CD14-positive monocyte (primary cell): Measurements from ENCODE around the gene LBHD2. TPM values are rescaled to one million over a fixed set of nuclear protein-coding genes. Genes with fewer than 3 reads are reported as not detected.

Source experiments
- DNase-seq, 3 donors: peaks; one replicate each; pipeline ENCODE4 v3.0.0-alpha.2; 2011 to 2022
- H2AFZ ChIP-seq: 2 replicates; pipeline ENCODE4 v1.6.0; 2012; ENCODE audit warnings: mild to moderate bottlenecking, low read depth, low read length, inconsistent platforms; ENCODE audit not compliant: insufficient read depth, poor library complexity, severe bottlenecking
- H3K27ac ChIP-seq, 2 donors: 1 replicate in 1 of 2; 2 replicates in 1 of 2; pipeline ENCODE4 v1.5.1; 2012 to 2013; ENCODE audit warnings: low read length in 2 of 2, control low read depth in 1 of 2, inconsistent platforms in 1 of 2, low read depth in 1 of 2, mild to moderate bottlenecking in 1 of 2
- H3K27me3 ChIP-seq, 2 donors: one replicate each; pipeline versions ENCODE4 v1.6.0 to v1.6.1; 2011 to 2013; ENCODE audit warnings: low read length in 2 of 2; ENCODE audit not compliant: control insufficient read depth in 2 of 2, insufficient read depth in 2 of 2
- H3K36me3 ChIP-seq, 2 donors: replicated peaks in 1 of 2; 1 replicate in 1 of 2; 2 replicates in 1 of 2; pipeline versions ENCODE4 v1.5.1 to v1.6.1; 2012 to 2013; ENCODE audit warnings: low read length in 2 of 2, control low read depth in 1 of 2, inconsistent platforms in 1 of 2, mild to moderate bottlenecking in 1 of 2; ENCODE audit not compliant: insufficient read depth in 2 of 2, control insufficient read depth in 1 of 2
- H3K4me1 ChIP-seq, 2 donors: 1 replicate in 1 of 2; 2 replicates in 1 of 2; pipeline versions ENCODE4 v1.5.1 to v1.6.1; 2012 to 2013; ENCODE audit warnings: low read length in 2 of 2, control low read depth in 1 of 2, inconsistent platforms in 1 of 2, mild to moderate bottlenecking in 1 of 2, moderate library complexity in 1 of 2; ENCODE audit not compliant: insufficient read depth in 2 of 2, control insufficient read depth in 1 of 2
- H3K4me2 ChIP-seq: replicated peaks from 2 replicates; pipeline ENCODE3; 2012; ENCODE audit warnings: low read length, moderate library complexity, mild to moderate bottlenecking; ENCODE audit not compliant: poor library complexity, severe bottlenecking; ENCODE audit errors: extremely low read depth
- H3K4me3 ChIP-seq, 3 experiments: fragments of 200-600 bp in 1 of 3; sonication (generic) in 1 of 3; replicated peaks in 1 of 3; 1 replicate in 2 of 3; 2 replicates in 1 of 3; pipeline ENCODE4 v1.5.1; 2011 to 2013; ENCODE audit warnings: low read length in 3 of 3, mild to moderate bottlenecking in 3 of 3, control low read depth in 2 of 3, low read depth in 2 of 3, inconsistent platforms in 1 of 3, moderate library complexity in 1 of 3
- H3K79me2 ChIP-seq: 2 replicates; pipeline ENCODE4 v1.6.0; 2012; ENCODE audit warnings: mild to moderate bottlenecking, control low read depth, inconsistent platforms, low read length, moderate library complexity; ENCODE audit not compliant: insufficient read depth
- H3K9ac ChIP-seq: 2 replicates; pipeline ENCODE4 v1.6.0; 2017; ENCODE audit warnings: low read length, mild to moderate bottlenecking; ENCODE audit not compliant: insufficient read depth, poor library complexity, severe bottlenecking
- H3K9me3 ChIP-seq, 2 donors: replicated peaks in 1 of 2; 1 replicate in 1 of 2; 2 replicates in 1 of 2; pipeline versions ENCODE4 v1.5.1 to v1.6.1; 2012 to 2013; ENCODE audit warnings: low read length in 2 of 2, control low read depth in 1 of 2; ENCODE audit not compliant: control insufficient read depth in 1 of 2, insufficient read depth in 1 of 2
- H4K20me1 ChIP-seq: 2 replicates; pipeline ENCODE4 v1.6.0; 2012; ENCODE audit warnings: mild to moderate bottlenecking, low read length, control low read depth, moderate library complexity; ENCODE audit not compliant: insufficient read depth
- H3K27ac Mint-ChIP-seq, 7 donors: one replicate each; pipeline ENCODE4 v1.8.0; 2020; ENCODE audit warnings: mild to moderate bottlenecking in 7 of 7, mixed read lengths in 7 of 7, moderate library complexity in 6 of 7, inconsistent platforms in 2 of 7
- H3K27me3 Mint-ChIP-seq, 3 donors: one replicate each; pipeline ENCODE4 v1.8.0; 2021 to 2022; ENCODE audit warnings: low read depth in 3 of 3, mild to moderate bottlenecking in 3 of 3, mixed read lengths in 3 of 3, moderate library complexity in 3 of 3, inconsistent platforms in 1 of 3
- H3K36me3 Mint-ChIP-seq, 2 donors: one replicate each; pipeline ENCODE4 v1.8.0; 2020; ENCODE audit warnings: mixed read lengths in 2 of 2, inconsistent platforms in 1 of 2, mild to moderate bottlenecking in 1 of 2
- H3K4me1 Mint-ChIP-seq: one replicate; pipeline ENCODE4 v1.8.0; 2020; ENCODE audit warnings: mild to moderate bottlenecking, mixed read lengths
- H3K4me3 Mint-ChIP-seq, 2 donors: one replicate each; pipeline ENCODE4 v1.8.0; 2020; ENCODE audit warnings: mild to moderate bottlenecking in 2 of 2, mixed read lengths in 2 of 2, moderate library complexity in 1 of 2
- H3K9me3 Mint-ChIP-seq, 7 donors: one replicate each; pipeline ENCODE4 v1.8.0; 2020 to 2022; ENCODE audit warnings: mixed read lengths in 7 of 7, mild to moderate bottlenecking in 6 of 7, moderate library complexity in 6 of 7, inconsistent platforms in 2 of 7
- WGBS: methylation state at CpG from one replicate; pipeline ENCODE4 v1.1.5; 2013; ENCODE audit warnings: missing lambda C conversion rate; ENCODE audit not compliant: insufficient coverage; 5-methylcytosine and 5-hydroxymethylcytosine counted together
- intact Hi-C, 2 donors: fragments of 100-400 bp; cut with micrococcal nuclease; formaldehyde crosslinking; loops; one replicate each; pipeline versions ENCODE4 v1.15.0 to v1.15.1; 2023
- polyA plus RNA-seq, 3 donors: library from polyadenylated mRNA; depleted of rRNA in 1 of 3; unstranded in 2 of 3; stranded (reverse) in 1 of 3; fragments of 300-500 nt in 2 of 3; fragments of >200 nt in 1 of 3; fragmentation: Illumina TruSeq in 2 of 3; gene quantifications; 1 replicate in 2 of 3; 2 replicates in 1 of 3; pipeline ENCODE4 v1.2.3, GENCODE V29; 2012 to 2021
- TF ChIP-seq, protein P1 (sequence below): fragments of 200-600 bp; IDR thresholded peaks from one replicate; pipeline ENCODE4 v1.8.0; 2022; ENCODE audit warnings: antibody characterized with exemption, mild to moderate bottlenecking

Gene LBHD2
- polyA plus RNA-seq, 3 donors = not detected

DNA sequence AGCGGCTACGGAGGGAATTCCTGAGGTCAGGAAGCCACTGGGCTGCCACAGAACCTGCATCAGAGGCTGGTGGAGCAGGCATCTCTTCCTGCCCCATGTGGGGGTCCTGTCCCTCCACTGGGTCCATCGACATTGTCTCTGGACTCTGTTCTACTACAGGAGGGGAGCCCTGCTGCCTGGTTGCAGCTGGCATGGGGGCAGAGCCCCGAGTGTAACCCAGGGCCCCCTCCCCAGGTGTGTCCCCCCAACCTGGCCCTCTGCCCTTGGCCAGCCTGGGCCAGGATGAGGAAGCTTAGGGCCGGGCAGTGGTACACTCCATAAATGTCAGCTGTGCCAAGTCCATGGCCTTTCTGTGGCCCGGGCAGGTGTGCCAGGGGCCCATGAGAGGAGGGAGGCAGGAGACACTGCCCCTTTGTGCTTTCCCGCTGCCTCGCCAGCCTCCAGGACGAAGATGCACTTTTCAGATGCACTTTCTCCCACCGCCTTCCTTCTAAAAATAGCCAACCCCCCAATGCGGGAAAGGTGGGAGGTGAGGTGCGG is 6.5 kb downstream of the LBHD2 start:
- no peak for DNase-seq
- no peaks in the 10 kb centered on the region for H3K9me3 Mint-ChIP-seq
- Histone ChIP-seq H3K79me2 (no peaks in the 10 kb centered on the region), H3K36me3 (no peaks in the 10 kb centered on the region), H3K27ac (no peak overlapping the region), H2AFZ (no peak overlapping the region), H4K20me1 (no peaks in the 10 kb centered on the region), H3K4me2 (peak overlapping the region; percentile 78), H3K4me1 (peaks cover 19 to 25% of the 10 kb centered on the region in 2 donors), H3K4me3 (no peak overlapping the region), H3K27me3 (peaks cover 0 to 13% of the 10 kb centered on the region in 2 donors), H3K9me3 (no peaks in the 10 kb centered on the region), H3K9ac (no peak overlapping the region)
- H3K27me3 Mint-ChIP-seq = peaks cover 6 to 34% (median 13%) of the 10 kb centered on the region in 3 donors
- H3K36me3 Mint-ChIP-seq = no peaks in the 10 kb centered on the region
- peak overlapping the region in 1 of 7 donors; percentile 45 for H3K27ac Mint-ChIP-seq
- peaks cover 20% of the 10 kb centered on the region for H3K4me1 Mint-ChIP-seq
- intact Hi-C loops = no loop called here
- H3K4me3 Mint-ChIP-seq = peak overlapping the region; percentile 64 to 79
- TF ChIP-seq, protein P1, sequence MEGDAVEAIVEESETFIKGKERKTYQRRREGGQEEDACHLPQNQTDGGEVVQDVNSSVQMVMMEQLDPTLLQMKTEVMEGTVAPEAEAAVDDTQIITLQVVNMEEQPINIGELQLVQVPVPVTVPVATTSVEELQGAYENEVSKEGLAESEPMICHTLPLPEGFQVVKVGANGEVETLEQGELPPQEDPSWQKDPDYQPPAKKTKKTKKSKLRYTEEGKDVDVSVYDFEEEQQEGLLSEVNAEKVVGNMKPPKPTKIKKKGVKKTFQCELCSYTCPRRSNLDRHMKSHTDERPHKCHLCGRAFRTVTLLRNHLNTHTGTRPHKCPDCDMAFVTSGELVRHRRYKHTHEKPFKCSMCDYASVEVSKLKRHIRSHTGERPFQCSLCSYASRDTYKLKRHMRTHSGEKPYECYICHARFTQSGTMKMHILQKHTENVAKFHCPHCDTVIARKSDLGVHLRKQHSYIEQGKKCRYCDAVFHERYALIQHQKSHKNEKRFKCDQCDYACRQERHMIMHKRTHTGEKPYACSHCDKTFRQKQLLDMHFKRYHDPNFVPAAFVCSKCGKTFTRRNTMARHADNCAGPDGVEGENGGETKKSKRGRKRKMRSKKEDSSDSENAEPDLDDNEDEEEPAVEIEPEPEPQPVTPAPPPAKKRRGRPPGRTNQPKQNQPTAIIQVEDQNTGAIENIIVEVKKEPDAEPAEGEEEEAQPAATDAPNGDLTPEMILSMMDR = no peak
- WGBS = 91% methylated on average over 3 of the region's 12 CpGs

GRCh38 chr14:103091041-103091882 is 7.3 kb downstream of the LBHD2 start:
- Histone ChIP-seq H3K4me1 (peaks cover 19 to 25% of the 10 kb centered on the region in 2 donors), H3K79me2 (no peaks in the 10 kb centered on the region), H3K4me2 (peak overlapping the region; percentile 78), H3K9me3 (no peaks in the 10 kb centered on the region), H3K27me3 (peaks cover 0 to 10% of the 10 kb centered on the region in 2 donors), H3K9ac (peak overlapping the region; percentile 51), H2AFZ (peak overlapping the region; percentile 84), H4K20me1 (no peaks in the 10 kb centered on the region), H3K4me3 (peak overlapping the region; percentile 14 to 74 (median 56)), H3K36me3 (no peaks in the 10 kb centered on the region), H3K27ac (no peak overlapping the region)
- TF ChIP-seq, protein P1 = peak; percentile 75
- Mint-ChIP-seq H3K36me3 (no peaks in the 10 kb centered on the region), H3K27ac (peak overlapping the region in 2 of 7 donors; percentile 35 to 45), H3K4me1 (peaks cover 20% of the 10 kb centered on the region), H3K4me3 (peak overlapping the region; percentile 68 to 79), H3K27me3 (peaks cover 8 to 32% (median 11%) of the 10 kb centered on the region in 3 donors), H3K9me3 (peaks cover 0 to 2% (median 0%) of the 10 kb centered on the region in 7 donors)
- peak; percentile 56 to 68 (median 58) for DNase-seq
- intact Hi-C loops = no loop called here
- WGBS = 4% methylated on average over 49 of the region's 69 CpGs
